Astrocyte (in vitro differentiated cells and primary cell): ENCODE results near the gene NRGN.

Source experiments
- CTCF ChIP-seq: IDR thresholded peaks from 2 replicates; pipeline ENCODE4 v1.5.1; 2011; ENCODE audit warnings: low read depth, mild to moderate bottlenecking, inconsistent platforms, low read length, moderate library complexity; ENCODE audit not compliant: insufficient read depth
- EZH2 ChIP-seq: IDR thresholded peaks from 2 replicates; pipeline ENCODE4 v1.6.1; 2012; ENCODE audit warnings: mild to moderate bottlenecking, low read length, inconsistent platforms; ENCODE audit not compliant: insufficient read depth

- TF ChIP-seq CTCF (no peak), EZH2 (no peak)
Measured at GRCh38 chr11:124760205-124760652, 20.5 kb downstream of the NRGN start.
